GM21825 (cell line): ENCODE measurements around the gene SMIM43.
"Not testable (repeated sequence)": the region's sequence is repeated elsewhere in the genome, so short reads cannot be mapped to it uniquely, and the experiment has no call there.

ENCODE experiments used
- ATAC-seq: cut with Tn5 transposase; IDR thresholded peaks from one replicate; pipeline ENCODE4 v1.9.1; 2021; ENCODE audit warnings: mild to moderate bottlenecking, moderate library complexity; ENCODE audit not compliant: unreplicated experiment

Gene SMIM43

GRCh38 chr4:121784401-121784800 is 19.4 kb upstream of the SMIM43 start:
- ATAC-seq = no peak

GRCh38 chr4:121783210-121783609 is 18.2 kb upstream of the SMIM43 start:
- no peak for ATAC-seq

GRCh38 chr4:121778991-121779628 is 14.1 kb upstream of the SMIM43 start:
- no peak for ATAC-seq

- peak; percentile 61 for ATAC-seq
Observed at GRCh38 chr4:121777625-121778024, 12.7 kb upstream of the SMIM43 start.

GRCh38 chr4:121776610-121777401 is 11.8 kb upstream of the SMIM43 start:
- no peak for ATAC-seq

GRCh38 chr4:121773883-121774282 is 8.9 kb upstream of the SMIM43 start:
- ATAC-seq = no peak

GRCh38 chr4:121771869-121772268 is 6.9 kb upstream of the SMIM43 start:
- no peak for ATAC-seq

- no peak for ATAC-seq
Observed at GRCh38 chr4:121769341-121769740, 4.4 kb upstream of the SMIM43 start.

GRCh38 chr4:121767166-121767565 is 2.2 kb upstream of the SMIM43 start:
- no peak for ATAC-seq

GRCh38 chr4:121765971-121766538 is 1.1 kb upstream of the SMIM43 start:
- ATAC-seq = no peak

GRCh38 chr4:121765368-121765705 is 373 bp upstream of the SMIM43 start:
- no peak for ATAC-seq

- ATAC-seq = no peak
Observed at GRCh38 chr4:121764303-121764701, 662 bp downstream of the SMIM43 start.

GRCh38 chr4:121760205-121760604 is 4.8 kb downstream of the SMIM43 start:
- no peak for ATAC-seq

- no peak for ATAC-seq
Observed at GRCh38 chr4:121758925-121759568, 5.9 kb downstream of the SMIM43 start.

GRCh38 chr4:121752142-121752541 is 12.8 kb downstream of the SMIM43 start:
- not testable (repeated sequence) for ATAC-seq

GRCh38 chr4:121749225-121749624 is 15.7 kb downstream of the SMIM43 start:
- ATAC-seq = no peak

- no peak for ATAC-seq
Observed at GRCh38 chr4:121742794-121743193, 22.2 kb downstream of the SMIM43 start.

- ATAC-seq = no peak
Observed at GRCh38 chr4:121741751-121742150, 23.2 kb downstream of the SMIM43 start.

- ATAC-seq = no peak
Observed at GRCh38 chr4:121740796-121741409, 24.1 kb downstream of the SMIM43 start.

- no peak for ATAC-seq
Observed at GRCh38 chr4:121739575-121739974, 25.4 kb downstream of the SMIM43 start.

GRCh38 chr4:121738780-121739535 is 26.0 kb downstream of the SMIM43 start:
- no peak for ATAC-seq
